Measurements from ENCODE around the gene PLEKHM3. TPM values are rescaled to one million over a fixed set of nuclear protein-coding genes. Genes with fewer than 3 reads are reported as not detected.

The PLEKHM3 gene
- total RNA-seq, 1 experiment from 2014 or later: 2.5 TPM

- Histone ChIP-seq H3K27me3 (ENCODE audit: control insufficient read depth, insufficient read depth, low read length) (no peaks in the 10 kb centered on the region), H3K4me1 (ENCODE audit: control insufficient read depth, insufficient read depth, low read length) (peaks cover 19% of the 10 kb centered on the region), H3K27ac (ENCODE audit: low read length) (no peak overlapping the region), H3K4me3 (ENCODE audit: low read depth in 2 of 2, low read length in 2 of 2) (no peak overlapping the region), H3K36me3 (ENCODE audit: control insufficient read depth, insufficient read depth, low read length) (no peaks in the 10 kb centered on the region), H3K9me3 (ENCODE audit: control insufficient read depth, insufficient read depth, low read depth, low read length) (no peaks in the 10 kb centered on the region)
- intact Hi-C loops (cut with micrococcal nuclease; ENCODE audit: unreplicated experiment) (no loop called here), in situ Hi-C loops (cut with HindIII; ENCODE audit: low pct_unique_long_range_greater_than_20kb, low sequenced_read_pairs) (no loop called here)
- no peak for DNase-seq (ENCODE audit: low read depth, low spot score)
- no TSS peak for BruUV-seq (replicated peaks)
- no peak for ATAC-seq
- ChIA-PET CTCF (no interaction called here), POLR2A (interaction anchor here (0.6 kb wide), 1 partner anchor 104 kb away, joined by 3 read pairs; no protein-coding TSS in a partner anchor)
- TF ChIP-seq TCF7L2 (IDR thresholded peaks at IDR 0.05; ENCODE audit: low read depth, low read length): no peak
- no peak for TF ChIP-seq SIN3A (IDR thresholded peaks at IDR 0.05; ENCODE audit: borderline replicate concordance, insufficient read depth, low read depth, low read length)
- TF ChIP-seq CTCF (IDR thresholded peaks at IDR 0.05): no peak
- no peak for TF ChIP-seq REST (IDR thresholded peaks at IDR 0.05; ENCODE audit: insufficient read depth in 1 of 2, low read depth in 2 of 2, low read length in 1 of 2)
- no peak for TF ChIP-seq POLR2AphosphoS5 (IDR thresholded peaks at IDR 0.05; ENCODE audit: low read depth, low read length)
Observed at GRCh38 chr2:207825045-207825954, 200.0 kb downstream of the PLEKHM3 start.

GRCh38 chr2:207823865-207824264 is 201.5 kb downstream of the PLEKHM3 start:
- no peaks in the 10 kb centered on the region for H3K27me3 ChIP-seq (ENCODE audit: control insufficient read depth, insufficient read depth, low read length)

More at GRCh38 chr2:207823865-207824264, 201.5 kb downstream of the PLEKHM3 start:
- H3K4me1 ChIP-seq (ENCODE audit: control insufficient read depth, insufficient read depth, low read length): peaks cover 9% of the 10 kb centered on the region
- BruUV-seq (replicated peaks): no TSS peak
- intact Hi-C loops (cut with micrococcal nuclease; ENCODE audit: unreplicated experiment): no loop called here
- H3K4me3 ChIP-seq (ENCODE audit: low read depth in 2 of 2, low read length in 2 of 2): no peak overlapping the region
- in situ Hi-C loops (cut with HindIII; ENCODE audit: low pct_unique_long_range_greater_than_20kb, low sequenced_read_pairs): no loop called here
- CTCF ChIA-PET: no interaction called here
- no peak for TF ChIP-seq CTCF (IDR thresholded peaks at IDR 0.05)
- TF ChIP-seq REST (IDR thresholded peaks at IDR 0.05; ENCODE audit: insufficient read depth in 1 of 2, low read depth in 2 of 2, low read length in 1 of 2): no peak
- no peak for TF ChIP-seq POLR2AphosphoS5 (IDR thresholded peaks at IDR 0.05; ENCODE audit: low read depth, low read length)
- TF ChIP-seq SIN3A (IDR thresholded peaks at IDR 0.05; ENCODE audit: borderline replicate concordance, insufficient read depth, low read depth, low read length): no peak
- no peak for TF ChIP-seq TCF7L2 (IDR thresholded peaks at IDR 0.05; ENCODE audit: low read depth, low read length)
- DNase-seq (ENCODE audit: low read depth, low spot score) (no peak), ATAC-seq (no peak)
- no peaks in the 10 kb centered on the region for H3K9me3 ChIP-seq (ENCODE audit: control insufficient read depth, insufficient read depth, low read depth, low read length)
- POLR2A ChIA-PET: no interaction called here
- no peaks in the 10 kb centered on the region for H3K36me3 ChIP-seq (ENCODE audit: control insufficient read depth, insufficient read depth, low read length)
- no peak overlapping the region for H3K27ac ChIP-seq (ENCODE audit: low read length)

Data from Panc1 (cell line).